Measurements from ENCODE around the gene POTEH. TPM values are rescaled to one million over a fixed set of nuclear protein-coding genes. Genes with fewer than 3 reads are reported as not detected.
"Not testable (repeated sequence)": the region's sequence is repeated elsewhere in the genome, so short reads cannot be mapped to it uniquely, and the experiment has no call there.

POTEH gene
- total and polyA plus RNA-seq, 10 of the 15 experiments (the other 5 are each of a cell fraction or from before 2014, with no cell fraction given): 0.05 to 1.9 (median 0.56) TPM; not detected in 3

DNA sequence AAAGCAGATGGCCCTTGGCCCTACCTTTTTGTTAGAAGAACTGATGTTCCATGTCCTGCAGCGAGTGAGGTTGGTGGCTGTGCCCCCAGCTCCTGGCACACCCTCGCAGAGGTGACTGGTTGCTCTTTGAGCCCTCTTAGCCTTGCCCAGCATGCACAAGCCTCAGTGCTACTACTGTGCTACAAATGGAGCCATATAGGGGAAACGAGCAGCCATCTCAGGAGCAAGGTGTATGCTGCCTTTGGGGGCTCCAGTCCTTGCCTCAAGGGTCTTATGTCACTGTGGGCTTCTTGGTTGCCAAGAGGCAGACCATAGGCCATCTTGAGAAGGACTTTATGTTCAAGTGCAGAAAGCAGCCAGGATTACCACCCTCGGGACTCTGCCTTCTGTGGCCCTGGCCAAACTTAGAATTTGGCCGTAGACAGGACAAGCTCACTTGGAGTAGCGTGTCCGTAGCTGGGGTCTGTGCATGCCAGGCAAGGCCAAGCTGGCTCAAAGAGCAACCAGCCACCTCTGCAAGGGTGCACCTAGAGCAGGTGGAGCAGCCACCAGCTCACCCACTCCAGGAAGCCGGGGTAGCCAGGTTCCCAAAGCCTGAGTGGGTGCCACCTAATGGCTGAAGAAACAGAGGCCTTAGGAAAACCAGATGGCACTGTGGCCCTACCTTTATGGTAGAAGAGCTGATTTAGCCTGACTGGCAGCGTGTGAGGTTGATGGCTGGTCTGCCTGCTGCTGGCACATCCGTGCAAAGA, 48.5 kb downstream of the POTEH start:
- H3K9ac ChIP-seq (ENCODE audit: control insufficient read depth, insufficient read depth, low read length); intact Hi-C loops (cut with micrococcal nuclease; ENCODE audit: unreplicated experiment); BruUV-seq (replicated peaks); RAD21 ChIA-PET (ENCODE audit: unreplicated experiment); POLR2A ChIA-PET; H3K27me3 ChIP-seq (replicated peaks in 1 of 2; ENCODE audit: control insufficient read depth in 2 of 2, insufficient read depth in 2 of 2, low read length in 1 of 2); H3K36me3 ChIP-seq (ENCODE audit: control insufficient read depth in 2 of 2, insufficient read depth in 2 of 2, low read length in 1 of 2); H4K20me1 ChIP-seq (ENCODE audit: control insufficient read depth, insufficient read depth); H2AFZ ChIP-seq (ENCODE audit: control insufficient read depth, low read depth, low read length); DNase-seq (ENCODE audit: low read depth, low spot score); SMC1A ChIA-PET (ENCODE audit: uncharacterized antibody, unreplicated experiment); H3K4me1 ChIP-seq (ENCODE audit: control insufficient read depth, insufficient read depth, low read length); H3K4me3 ChIP-seq; H3K4me2 ChIP-seq (ENCODE audit: control insufficient read depth, insufficient read depth); ATAC-seq; FAIRE-seq; H3K27ac ChIP-seq (ENCODE audit: control insufficient read depth, insufficient read depth); H3K79me2 ChIP-seq (ENCODE audit: control insufficient read depth, insufficient read depth, low read length); in situ Hi-C loops (cut with MboI); H3K9me3 ChIP-seq (replicated peaks; ENCODE audit: control insufficient read depth, insufficient read depth, low read length); CTCF ChIA-PET: not testable (repeated sequence)
- 28% methylated on average over 5 of the region's 10 CpGs for WGBS (ENCODE audit: insufficient coverage, insufficient replicate concordance, low lambda C conversion rate, missing lambda C conversion rate)

DNA sequence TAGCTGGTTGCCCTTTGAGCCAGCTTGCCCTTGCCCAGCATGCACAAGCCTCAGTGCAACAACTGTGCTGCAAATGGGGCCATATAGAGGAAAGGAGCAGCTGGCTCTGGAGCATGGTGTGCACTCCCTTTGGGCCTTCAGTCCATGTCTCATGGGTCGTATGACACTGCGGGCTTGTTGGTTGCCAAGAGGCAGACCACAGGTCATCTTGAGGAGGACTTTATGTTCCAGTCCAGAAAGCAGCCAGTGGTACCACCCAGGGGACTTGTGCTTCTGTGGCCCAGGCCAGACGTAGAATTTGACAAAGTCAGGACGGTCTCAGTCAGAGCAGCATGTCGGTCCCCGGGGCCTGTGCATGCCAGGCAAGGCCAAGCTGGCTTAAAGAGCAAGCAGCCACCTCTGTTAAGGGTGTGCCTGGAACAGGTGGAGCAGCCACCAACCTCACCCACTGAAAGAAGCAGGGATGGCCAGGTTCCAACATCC, 49.1 kb downstream of the POTEH start:
- POLR2A ChIA-PET; H3K4me1 ChIP-seq (ENCODE audit: control insufficient read depth, insufficient read depth, low read length); H3K79me2 ChIP-seq (ENCODE audit: control insufficient read depth, insufficient read depth, low read length); ATAC-seq; RAD21 ChIA-PET (ENCODE audit: unreplicated experiment); DNase-seq (ENCODE audit: low read depth, low spot score); H3K36me3 ChIP-seq (ENCODE audit: control insufficient read depth in 2 of 2, insufficient read depth in 2 of 2, low read length in 1 of 2); H3K27me3 ChIP-seq (replicated peaks in 1 of 2; ENCODE audit: control insufficient read depth in 2 of 2, insufficient read depth in 2 of 2, low read length in 1 of 2); BruUV-seq (replicated peaks); FAIRE-seq; H3K4me2 ChIP-seq (ENCODE audit: control insufficient read depth, insufficient read depth); H3K4me3 ChIP-seq; intact Hi-C loops (cut with micrococcal nuclease; ENCODE audit: unreplicated experiment); H3K27ac ChIP-seq (ENCODE audit: control insufficient read depth, insufficient read depth); in situ Hi-C loops (cut with MboI); H2AFZ ChIP-seq (ENCODE audit: control insufficient read depth, low read depth, low read length); SMC1A ChIA-PET (ENCODE audit: uncharacterized antibody, unreplicated experiment); CTCF ChIA-PET; H4K20me1 ChIP-seq (ENCODE audit: control insufficient read depth, insufficient read depth); H3K9me3 ChIP-seq (replicated peaks; ENCODE audit: control insufficient read depth, insufficient read depth, low read length); H3K9ac ChIP-seq (ENCODE audit: control insufficient read depth, insufficient read depth, low read length): not testable (repeated sequence)
- 61% methylated on average over 2 of the region's 6 CpGs for WGBS (ENCODE audit: insufficient coverage, insufficient replicate concordance, low lambda C conversion rate, missing lambda C conversion rate)

DNA sequence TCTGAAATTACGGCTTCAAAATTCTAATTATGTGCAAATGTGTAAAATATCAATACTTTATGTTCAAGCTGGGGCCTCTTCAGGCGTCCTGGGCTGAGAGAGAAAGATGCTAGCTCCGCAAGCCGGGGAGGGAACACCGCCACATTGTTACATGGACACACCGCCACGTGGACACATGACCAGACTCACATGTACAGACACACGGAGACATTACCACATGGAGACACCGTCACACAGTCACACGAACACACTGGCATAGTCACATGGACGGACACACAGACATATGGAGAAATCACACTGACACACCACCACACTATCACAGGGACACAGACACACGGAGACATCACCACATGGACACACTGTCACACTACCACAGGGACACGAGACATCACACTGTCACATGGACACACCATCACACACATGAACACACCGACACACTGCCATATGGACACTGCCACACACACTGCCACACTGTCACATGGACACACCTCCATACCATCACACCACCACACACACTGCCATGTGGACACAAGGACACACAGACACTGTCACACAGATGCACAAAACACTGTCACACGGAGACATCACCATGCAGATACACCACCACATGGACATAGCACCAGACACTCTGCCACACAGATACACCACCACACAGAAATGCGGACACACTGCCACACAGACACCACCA, 58.0 kb downstream of the POTEH start:
- H3K4me2 ChIP-seq (ENCODE audit: control insufficient read depth, insufficient read depth); H3K4me3 ChIP-seq; SMC1A ChIA-PET (ENCODE audit: uncharacterized antibody, unreplicated experiment); intact Hi-C loops (cut with micrococcal nuclease; ENCODE audit: unreplicated experiment); H3K9me3 ChIP-seq (replicated peaks; ENCODE audit: control insufficient read depth, insufficient read depth, low read length); POLR2A ChIA-PET; H2AFZ ChIP-seq (ENCODE audit: control insufficient read depth, low read depth, low read length); BruUV-seq (replicated peaks); H3K27ac ChIP-seq (ENCODE audit: control insufficient read depth, insufficient read depth); H4K20me1 ChIP-seq (ENCODE audit: control insufficient read depth, insufficient read depth); H3K79me2 ChIP-seq (ENCODE audit: control insufficient read depth, insufficient read depth, low read length); in situ Hi-C loops (cut with MboI); H3K27me3 ChIP-seq (replicated peaks in 1 of 2; ENCODE audit: control insufficient read depth in 2 of 2, insufficient read depth in 2 of 2, low read length in 1 of 2); H3K36me3 ChIP-seq (ENCODE audit: control insufficient read depth in 2 of 2, insufficient read depth in 2 of 2, low read length in 1 of 2); H3K4me1 ChIP-seq (ENCODE audit: control insufficient read depth, insufficient read depth, low read length); H3K9ac ChIP-seq (ENCODE audit: control insufficient read depth, insufficient read depth, low read length); DNase-seq (ENCODE audit: low read depth, low spot score); RAD21 ChIA-PET (ENCODE audit: unreplicated experiment); FAIRE-seq; CTCF ChIA-PET; ATAC-seq: not testable (repeated sequence)
- 48% methylated on average over 14 of the region's 16 CpGs for WGBS (ENCODE audit: insufficient coverage, insufficient replicate concordance, low lambda C conversion rate, missing lambda C conversion rate)

Data from GM12878 (cell line).